AG04450 (cell line): Measurements from ENCODE around the gene LRP11. TPM values are rescaled to one million over a fixed set of nuclear protein-coding genes. Genes with fewer than 3 reads are reported as not detected.
A peak's percentile ranks its signal among the peaks of the same experiment; 100 is the strongest.
"Not testable (repeated sequence)": the region's sequence is repeated elsewhere in the genome, so short reads cannot be mapped to it uniquely, and the experiment has no call there.

ENCODE experiments used
- CTCF ChIA-PET: fragments of 300-600, 350-600 bp; formaldehyde crosslinking; extraction: SDS; loops from one replicate; lab custom pipeline; 2022; ENCODE audit warnings: antibody characterized with exemption, inconsistent platforms; lab: Charles Lee
- POLR2A ChIA-PET: fragments of 350-600 bp; formaldehyde crosslinking; extraction: SDS; loops from one replicate; lab custom pipeline; 2021; ENCODE audit warnings: antibody characterized with exemption, inconsistent platforms; lab: Yijun Ruan, JAX
- DNase-seq: peaks from one replicate; pipeline ENCODE4 v3.0.0-alpha.2; 2011; ENCODE audit warnings: low read depth, low spot score
- H3K27ac ChIP-seq: one replicate; pipeline ENCODE4 v1.5.1; 2012; ENCODE audit warnings: low read depth, low read length, control low read depth
- H3K27me3 ChIP-seq: one replicate; pipeline ENCODE4 v1.6.0; 2012; ENCODE audit warnings: low read length; ENCODE audit not compliant: control insufficient read depth, insufficient read depth
- H3K4me3 ChIP-seq: 2 replicates; pipeline ENCODE4 v1.5.1; 2011; ENCODE audit warnings: mild to moderate bottlenecking, low read depth, low read length, control low read depth
- H3K9me3 ChIP-seq: 2 replicates; pipeline ENCODE4 v1.5.1; 2012; ENCODE audit warnings: low read length; ENCODE audit not compliant: control insufficient read depth, insufficient read depth
- CTCF ChIP-seq: IDR thresholded peaks from 2 replicates; pipeline ENCODE4 v1.5.1; 2011; ENCODE audit warnings: low read depth, low read length, control low read depth, inconsistent platforms
- polyA plus RNA-seq: library from polyadenylated mRNA; depleted of rRNA; stranded (reverse); fragments of >200 nt; gene quantifications from 2 replicates; pipeline ENCODE4 v1.2.3, GENCODE V29; 2011

Gene LRP11
- polyA plus RNA-seq, 1 experiment, result 71.0 TPM

GRCh38 chr6:149846321-149846720, 17.8 kb downstream of the LRP11 start:
- H3K27me3 ChIP-seq, result no peaks in the 10 kb centered on the region
- peak; percentile 80 for DNase-seq
- TF ChIP-seq CTCF, result no peak
- ChIA-PET POLR2A (interaction anchor here (1.0 kb wide), 1 partner anchor 17 kb away, joined by 3 read pairs; no protein-coding TSS in a partner anchor), CTCF (interaction anchor here (0.6 to 5.1 kb wide), 2 partner anchors 12 to 14 kb away, joined by 3 to 22 read pairs; no protein-coding TSS in a partner anchor)
- H3K27ac ChIP-seq, result peak overlapping the region; percentile 83
- no peaks in the 10 kb centered on the region for H3K9me3 ChIP-seq
- no peak overlapping the region for H3K4me3 ChIP-seq

GRCh38 chr6:149845549-149845948, 18.6 kb downstream of the LRP11 start:
- no peak overlapping the region for H3K4me3 ChIP-seq
- ChIA-PET POLR2A (no interaction called here), CTCF (interaction anchor here (0.5 to 5.1 kb wide), 2 partner anchors 11 to 972 kb away, joined by 3 to 22 read pairs; no protein-coding TSS in a partner anchor)
- no peak for DNase-seq
- no peak overlapping the region for H3K27ac ChIP-seq
- H3K9me3 ChIP-seq, result no peaks in the 10 kb centered on the region
- no peaks in the 10 kb centered on the region for H3K27me3 ChIP-seq
- no peak for TF ChIP-seq CTCF

- ChIA-PET CTCF (interaction anchor here (1.7 to 5.1 kb wide), 2 partner anchors 10 to 21 kb away, joined by 10 to 22 read pairs; no protein-coding TSS in a partner anchor), POLR2A (no interaction called here)
- no peak for DNase-seq
- no peaks in the 10 kb centered on the region for H3K9me3 ChIP-seq
- peak overlapping the region; percentile 49 for H3K27ac ChIP-seq
- no peak for TF ChIP-seq CTCF
- no peak overlapping the region for H3K4me3 ChIP-seq
- no peaks in the 10 kb centered on the region for H3K27me3 ChIP-seq
These were observed 19.7 kb downstream of the LRP11 start for GRCh38 chr6:149844480-149844879.

- DNase-seq, POLR2A ChIA-PET, H3K4me3 ChIP-seq, H3K27me3 ChIP-seq, H3K9me3 ChIP-seq: not testable (repeated sequence)
- CTCF ChIA-PET, result interaction anchor here (1.0 to 5.1 kb wide), 3 partner anchors 10 to 974 kb away, joined by 3 to 22 read pairs (median 10); no protein-coding TSS in a partner anchor
- peak overlapping the region; percentile 49 for H3K27ac ChIP-seq
These were observed 20.1 kb downstream of the LRP11 start for GRCh38 chr6:149844036-149844435.

- no peak overlapping the region for H3K4me3 ChIP-seq
- no peak for TF ChIP-seq CTCF
- POLR2A ChIA-PET, result no interaction called here
- no peaks in the 10 kb centered on the region for H3K9me3 ChIP-seq
- H3K27me3 ChIP-seq, result no peaks in the 10 kb centered on the region
- H3K27ac ChIP-seq, result no peak overlapping the region
- DNase-seq, result no peak
- CTCF ChIA-PET, result interaction anchor here (1.0 to 5.1 kb wide), 3 partner anchors 9 to 975 kb away, joined by 3 to 22 read pairs (median 10); no protein-coding TSS in a partner anchor
These were observed 21.0 kb downstream of the LRP11 start for GRCh38 chr6:149843051-149843633.
